ENCODE results near the gene PCNX1. TPM values are rescaled to one million over a fixed set of nuclear protein-coding genes. Genes with fewer than 3 reads are reported as not detected.

The PCNX1 gene
- total and polyA plus RNA-seq, 2 of the 4 experiments (the other 2 are of a cell fraction): 15.0 to 43.7 TPM

GRCh38 chr14:71049435-71050133 lies 142.3 kb downstream of the PCNX1 start:
- ATAC-seq (ENCODE audit: low read depth) (peak; percentile 76), DNase-seq (peak; percentile 79)
- CTCF ChIA-PET: interaction anchor here (0.6 to 1.3 kb wide), 5 partner anchors 9 to 829 kb away, joined by 3 to 5 read pairs (median 3); no protein-coding TSS in a partner anchor
- dilution Hi-C loops (cut with HindIII; ENCODE audit: low sequenced_read_pairs, unreplicated experiment) (no loop called here), intact Hi-C loops (cut with micrococcal nuclease) (no loop called here), in situ Hi-C loops (cut with MboI; ENCODE audit: low sequenced_read_pairs) (no loop called here)
- no peak overlapping the region for H2AK5ac ChIP-seq (ENCODE audit: low read depth, low read length)
- no peak overlapping the region for H3K23ac ChIP-seq (ENCODE audit: low read depth, low read length)
- TF ChIP-seq RFX5 (IDR thresholded peaks at IDR 0.05; ENCODE audit: low read depth, low read length) (no peak), CHD1 (IDR thresholded peaks at IDR 0.05; ENCODE audit: low read depth, low read length) (no peak), CEBPB (IDR thresholded peaks at IDR 0.05; ENCODE audit: low read depth, low read length) (peak; percentile 93), RAD21 (IDR thresholded peaks at IDR 0.05; ENCODE audit: low read length) (no peak), FOS (IDR thresholded peaks at IDR 0.05; ENCODE audit: low read depth, low read length) (0 out of 2 replicates have a peak, but pooled peaks have one; percentile 19), MXI1 (IDR thresholded peaks at IDR 0.05; ENCODE audit: borderline replicate concordance, low read depth, low read length) (no peak), NFE2L2 (IDR thresholded peaks at IDR 0.05; ENCODE audit: low read depth, low read length) (no peak), MAFK (IDR thresholded peaks at IDR 0.05; ENCODE audit: low read depth, low read length) (peak; percentile 51), CTCF (conservative IDR thresholded peaks at IDR 0.05; ENCODE audit: low read depth, low read length) (no peak)
- H4K5ac ChIP-seq (ENCODE audit: low read depth, low read length): no peak overlapping the region
- peaks cover under 1 to 7% of the 10 kb centered on the region in 2 experiments for H3K79me1 ChIP-seq (ENCODE audit: low read depth in 1 of 2, low read length in 2 of 2)
- H3K4me3 ChIP-seq (ENCODE audit: insufficient read depth, low read depth, low read length): no peak overlapping the region
- H4K20me1 ChIP-seq (ENCODE audit: insufficient read depth, low read length): peaks cover 6% of the 10 kb centered on the region; the same call in 1 of the 2 replicates
- peak overlapping the region; percentile 28; the same call in 1 of the 2 replicates for H3K4me2 ChIP-seq (ENCODE audit: low read depth, low read length)
- peak overlapping the region; percentile 54 for H2BK5ac ChIP-seq (ENCODE audit: low read depth, low read length, poor library complexity, severe bottlenecking)
- no peak overlapping the region for H3K18ac ChIP-seq (ENCODE audit: low read depth, low read length)
- H3K56ac ChIP-seq (ENCODE audit: extremely low read depth, insufficient read depth, low read length): no peak overlapping the region
- H3K27ac ChIP-seq (ENCODE audit: insufficient read depth, low read length): peak overlapping the region; percentile 44; the same call in 1 of the 2 replicates
- peaks cover 2% of the 10 kb centered on the region; the same call in 1 of the 2 replicates for H3K4me1 ChIP-seq (ENCODE audit: control insufficient read depth, insufficient read depth, low read length)
- H4K8ac ChIP-seq (ENCODE audit: low read depth in 2 of 2, low read length in 2 of 2): no peak overlapping the region
- no peak overlapping the region for H4K91ac ChIP-seq (ENCODE audit: insufficient read depth, low read depth, low read length)
- no peaks in the 10 kb centered on the region for H3K9me3 ChIP-seq (ENCODE audit: control insufficient read depth, insufficient read depth, low read length)
- no TSS peak for BruUV-seq (replicated peaks)
- no peak overlapping the region for H3K14ac ChIP-seq (replicated peaks; ENCODE audit: low read depth, low read length)
- no peak overlapping the region for H2BK120ac ChIP-seq (ENCODE audit: low read depth, low read length)
- no peaks in the 10 kb centered on the region for H3K27me3 ChIP-seq (ENCODE audit: control insufficient read depth, insufficient read depth, low read length)
- WGBS, 2 experiments (ENCODE audit: extremely low coverage in 2 of 2, insufficient read length in 1 of 2): no CpG with 5 or more reads among the region's 3 CpGs
- no peak overlapping the region for H2AFZ ChIP-seq (replicated peaks; ENCODE audit: low read length, poor library complexity)
- no peak overlapping the region for H2BK15ac ChIP-seq (ENCODE audit: low read depth, low read length)
- H3K4ac ChIP-seq (ENCODE audit: low read depth, low read length): no peak overlapping the region
- no peak overlapping the region for H2BK20ac ChIP-seq (ENCODE audit: low read depth, low read length)
- H3K9me1 ChIP-seq (ENCODE audit: insufficient read depth, low read length): 0 out of 2 replicates have a peak, but pooled peaks cover under 1% of the 10 kb centered on the region
- peaks cover 10% of the 10 kb centered on the region for H3K36me3 ChIP-seq (ENCODE audit: control insufficient read depth, insufficient read depth, low read length)
- POLR2A ChIA-PET (ENCODE audit: unreplicated experiment): interaction anchor here (0.5 kb wide), 1 partner anchor 336 kb away, joined by 10 read pairs; no protein-coding TSS in a partner anchor
- H2AK9ac ChIP-seq (replicated peaks; ENCODE audit: low read depth, low read length, poor library complexity): no peak overlapping the region
- no peak overlapping the region for H3K9ac ChIP-seq (ENCODE audit: low read depth, low read length)
